ENCODE data around the gene NAA10.
A peak's percentile ranks its signal among the peaks of the same experiment; 100 is the strongest.

The NAA10 gene

GRCh38 chrX:153885968-153886903, 48.6 kb downstream of the NAA10 start, which contains the start of gene L1CAM:
Gene L1CAM, minus strand, starts transcription at chrX:153886173. Its CDS starts 10,337 bp downstream, at chrX:153875836.
- DNase-seq (ENCODE audit: low read depth in 1 of 2, low spot score in 1 of 2), result peak in 1 of 2 donors; percentile 19

- no peak for DNase-seq (ENCODE audit: low read depth in 1 of 2, low spot score in 1 of 2)
Measured at GRCh38 chrX:153885208-153885787, 49.5 kb downstream of the NAA10 start.

- DNase-seq (ENCODE audit: low read depth in 1 of 2, low spot score in 1 of 2), result no peak
Measured at GRCh38 chrX:153884590-153884989, 50.2 kb downstream of the NAA10 start.

GRCh38 chrX:153884136-153884535, 50.7 kb downstream of the NAA10 start:
- no peak for DNase-seq (ENCODE audit: low read depth in 1 of 2, low spot score in 1 of 2)

- DNase-seq (ENCODE audit: low read depth in 1 of 2, low spot score in 1 of 2), result no peak
Measured at GRCh38 chrX:153883163-153883843, 51.5 kb downstream of the NAA10 start.

- DNase-seq (ENCODE audit: low read depth in 1 of 2, low spot score in 1 of 2), result no peak
Measured at GRCh38 chrX:153882557-153882956, 52.3 kb downstream of the NAA10 start.

- no peak for DNase-seq (ENCODE audit: low read depth in 1 of 2, low spot score in 1 of 2)
Measured at GRCh38 chrX:153882086-153882498, 52.7 kb downstream of the NAA10 start.

- DNase-seq (ENCODE audit: low read depth in 1 of 2, low spot score in 1 of 2), result no peak
Measured at GRCh38 chrX:153881281-153881680, 53.6 kb downstream of the NAA10 start.

GRCh38 chrX:153880440-153880815, 54.4 kb downstream of the NAA10 start:
- no peak for DNase-seq (ENCODE audit: low read depth in 1 of 2, low spot score in 1 of 2)

GRCh38 chrX:153879741-153880439, 54.9 kb downstream of the NAA10 start:
- DNase-seq (ENCODE audit: low read depth in 1 of 2, low spot score in 1 of 2), result no peak
